Esophagus mucosa (tissue), 1 donor: ENCODE measurements around the gene IKZF2. TPM values are rescaled to one million over a fixed set of nuclear protein-coding genes. Genes with fewer than 3 reads are reported as not detected.

Experiments
- ATAC-seq: fragments of 200-7000 bp; cut with Tn5 transposase; one replicate; pipeline ENCODE4 v1.9.1; 2020
- total RNA-seq: library from RNA; stranded (reverse); gene quantifications from one replicate; pipeline ENCODE4 v1.2.4, GENCODE V29; 2023
- donor health status: DM: yes; HTN: yes; CAD: no.

Gene IKZF2
- total RNA-seq, 1 donor from 2014 or later, result 66.4 TPM

DNA sequence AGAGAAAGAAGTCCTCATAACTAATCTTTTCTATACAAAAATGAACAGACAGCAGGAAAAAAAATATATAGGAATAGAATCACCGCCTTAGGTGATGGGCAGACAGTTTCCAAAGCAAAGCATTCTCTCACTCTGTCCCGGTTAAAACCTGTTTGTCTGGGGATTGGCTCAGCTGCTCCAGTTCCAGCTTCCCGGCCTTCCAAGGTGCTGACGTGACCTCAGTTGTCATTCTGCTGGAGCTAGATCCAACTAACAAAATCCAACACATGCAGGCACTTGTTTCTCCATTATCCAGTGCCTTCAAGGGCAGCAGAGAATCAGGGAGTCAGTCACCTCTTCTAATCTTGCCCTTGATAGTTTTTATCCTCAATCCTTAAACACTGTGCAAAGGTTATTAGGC is 52.8 kb downstream of the IKZF2 start:
- peak; percentile 90 for ATAC-seq

- no peak for ATAC-seq
Observed at GRCh38 chr2:213091765-213092164, 59.6 kb downstream of the IKZF2 start.

- no peak for ATAC-seq
Observed at GRCh38 chr2:213090772-213091171, 60.6 kb downstream of the IKZF2 start.

DNA sequence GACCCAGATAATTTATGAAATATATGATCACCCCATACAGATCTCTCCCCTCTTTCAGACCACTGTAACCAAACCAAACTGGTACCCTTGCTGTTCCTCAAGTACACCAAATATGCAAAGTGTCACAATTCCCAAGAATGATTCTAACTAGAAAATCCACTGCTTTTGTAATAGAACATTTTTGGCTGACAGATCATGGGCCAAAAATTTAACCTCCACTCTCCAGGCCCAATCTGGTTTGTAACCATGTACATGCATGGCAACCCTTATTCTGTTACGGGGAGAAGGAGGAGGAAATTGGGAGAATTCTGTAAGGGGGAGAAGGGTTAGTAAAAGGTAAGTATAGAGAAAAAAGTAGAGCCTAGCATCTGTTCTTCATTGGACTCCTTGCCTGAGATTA is 62.0 kb downstream of the IKZF2 start:
- ATAC-seq, result no peak

DNA sequence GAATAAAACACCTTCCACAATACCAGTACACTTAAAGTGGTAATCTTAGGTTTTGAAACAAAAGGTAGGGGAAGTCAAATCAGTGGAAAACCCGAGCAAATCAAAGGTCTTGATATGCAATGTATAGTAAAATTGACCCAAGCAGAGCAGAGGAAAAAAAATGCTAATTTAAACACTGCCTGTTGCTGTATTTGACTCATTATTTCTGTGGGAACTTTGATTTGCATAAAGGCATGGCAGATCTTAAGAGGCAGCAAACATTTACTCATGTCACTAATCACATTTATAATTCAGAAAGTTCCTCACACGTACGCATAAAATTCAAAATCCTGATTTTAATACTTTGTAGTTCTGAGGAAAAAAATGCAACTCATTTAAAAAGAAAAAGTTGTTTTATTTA is 64.4 kb downstream of the IKZF2 start:
- ATAC-seq, result no peak

GRCh38 chr2:213086571-213086970 is 64.8 kb downstream of the IKZF2 start:
- ATAC-seq, result no peak

GRCh38 chr2:213086050-213086449 is 65.4 kb downstream of the IKZF2 start:
- no peak for ATAC-seq

DNA sequence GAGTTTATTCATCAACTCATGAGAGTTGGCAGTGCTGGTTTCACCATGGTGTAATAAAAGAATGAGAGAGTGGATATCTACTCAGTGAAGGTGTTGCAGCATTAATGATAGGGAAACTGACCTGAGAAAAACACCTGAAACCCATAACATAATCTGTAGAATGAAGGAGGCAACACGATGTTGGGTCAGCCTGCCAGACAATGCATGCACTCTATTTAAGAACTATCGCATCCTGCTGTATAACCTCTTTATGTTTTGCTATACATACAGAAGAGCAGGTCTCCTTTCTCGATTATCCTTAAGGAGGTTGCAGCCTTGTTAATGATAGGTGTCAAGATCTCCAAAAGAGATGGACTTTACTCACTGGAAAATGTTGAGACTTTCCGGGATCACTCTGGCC is 65.9 kb downstream of the IKZF2 start:
- no peak for ATAC-seq

DNA sequence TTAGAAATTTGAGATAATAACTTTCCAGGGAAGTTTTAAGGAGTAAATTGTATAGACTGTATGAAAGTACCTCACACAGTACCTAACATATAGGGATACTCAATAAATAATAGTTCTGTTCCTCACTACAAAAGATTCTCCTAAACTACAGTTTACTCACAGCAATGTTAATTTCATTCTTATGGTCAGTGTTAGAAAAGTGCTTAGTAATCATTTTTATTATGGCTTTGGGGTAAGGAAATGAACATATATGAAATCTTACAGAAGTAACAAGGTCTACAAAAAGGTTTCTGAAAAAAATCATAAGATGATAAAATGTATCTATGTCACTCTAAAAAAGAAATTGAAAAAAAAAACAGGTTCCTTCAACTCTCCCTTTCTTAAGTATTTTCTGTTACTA is 67.2 kb downstream of the IKZF2 start:
- no peak for ATAC-seq

GRCh38 chr2:213080969-213081617 is 70.3 kb downstream of the IKZF2 start:
- no peak for ATAC-seq

- ATAC-seq, result no peak
Observed at GRCh38 chr2:213079756-213080155, 71.7 kb downstream of the IKZF2 start.

DNA sequence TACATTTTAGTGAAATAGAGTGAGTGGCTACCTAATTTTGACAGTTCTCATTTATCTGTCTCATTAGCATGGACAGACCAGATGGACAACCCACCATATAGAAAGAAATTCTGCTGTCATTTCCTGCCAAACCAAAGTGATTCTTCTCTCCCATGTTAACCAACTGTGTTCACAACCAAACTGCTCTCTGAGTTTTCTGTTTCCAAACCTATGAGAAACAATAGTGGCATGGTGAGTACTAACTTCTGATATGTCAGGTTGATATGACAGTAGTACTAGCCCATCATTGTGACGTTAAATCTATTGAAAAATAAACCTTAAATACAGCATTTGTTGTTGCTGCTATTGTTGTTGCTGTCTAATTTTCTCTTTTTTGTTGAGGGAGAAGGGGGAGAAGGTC is 72.7 kb downstream of the IKZF2 start:
- no peak for ATAC-seq

DNA sequence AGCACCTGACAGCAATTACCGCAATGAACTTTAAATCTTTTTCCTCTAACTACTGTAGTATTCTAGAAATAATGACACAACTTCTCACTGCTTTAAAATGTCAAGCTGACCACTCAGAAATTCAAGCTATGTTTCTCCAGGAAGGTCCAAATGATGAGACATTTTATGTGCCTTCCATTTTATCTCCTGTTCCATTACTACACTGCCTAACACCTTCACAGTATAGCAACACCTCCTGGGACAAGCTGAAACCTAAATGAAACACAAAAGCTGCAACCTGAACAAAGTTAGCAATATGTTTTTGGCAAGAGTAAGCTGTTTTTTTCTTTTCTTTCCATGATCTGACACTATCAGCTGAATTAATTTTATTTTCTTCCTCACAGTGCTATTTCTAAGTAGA is 81.9 kb downstream of the IKZF2 start:
- ATAC-seq, result peak; percentile 24

GRCh38 chr2:213068676-213069359 is 82.6 kb downstream of the IKZF2 start:
- ATAC-seq, result no peak

DNA sequence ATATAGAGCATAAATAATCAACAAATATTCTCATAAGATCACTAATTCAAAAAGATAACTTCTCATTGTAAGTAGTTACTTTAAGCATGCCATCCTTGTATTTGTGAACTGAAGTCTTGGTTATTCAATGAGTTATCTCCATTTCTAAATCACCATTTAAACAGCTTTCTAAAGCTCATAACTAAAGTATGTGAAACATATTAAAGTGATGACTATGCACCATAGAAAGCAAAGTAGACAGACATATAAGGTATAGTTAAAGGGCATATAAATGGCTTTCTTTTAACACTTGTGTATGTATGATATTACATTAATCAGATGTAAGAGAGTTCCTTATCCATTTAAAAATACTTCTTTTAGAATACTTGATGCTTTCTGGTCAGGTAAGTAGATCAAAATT is 83.5 kb downstream of the IKZF2 start:
- no peak for ATAC-seq

GRCh38 chr2:213066443-213066743 is 85.0 kb downstream of the IKZF2 start:
- ATAC-seq, result no peak

GRCh38 chr2:213065583-213066442 is 85.6 kb downstream of the IKZF2 start:
- peak; percentile 64 for ATAC-seq

GRCh38 chr2:213064099-213064498 is 87.3 kb downstream of the IKZF2 start:
- ATAC-seq, result no peak

GRCh38 chr2:213057977-213058376 is 93.4 kb downstream of the IKZF2 start:
- ATAC-seq, result no peak

GRCh38 chr2:213046431-213046830 is 105.0 kb downstream of the IKZF2 start:
- no peak for ATAC-seq

- no peak for ATAC-seq
Observed at GRCh38 chr2:213043566-213043965, 107.8 kb downstream of the IKZF2 start.

DNA sequence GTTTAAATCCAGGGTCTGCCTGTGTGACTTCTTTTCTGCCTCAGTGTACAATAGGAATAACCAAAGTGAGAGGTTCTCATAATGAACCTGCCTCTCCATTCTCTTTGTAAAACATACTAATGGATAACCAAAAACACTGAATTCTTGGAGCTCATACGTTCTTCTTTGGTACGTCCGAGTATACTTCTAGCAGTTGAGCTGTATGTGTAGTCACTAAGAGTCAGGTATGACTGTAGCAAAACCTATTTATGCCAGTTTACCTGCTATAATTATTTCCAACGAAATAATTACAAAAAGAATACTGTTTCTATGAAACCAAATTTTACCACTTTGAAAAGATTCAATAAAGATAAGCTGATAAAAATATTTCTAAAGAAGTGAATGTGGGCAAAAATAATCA is 109.2 kb downstream of the IKZF2 start:
- no peak for ATAC-seq

GRCh38 chr2:213036836-213037235 is 114.6 kb downstream of the IKZF2 start:
- ATAC-seq, result no peak

DNA sequence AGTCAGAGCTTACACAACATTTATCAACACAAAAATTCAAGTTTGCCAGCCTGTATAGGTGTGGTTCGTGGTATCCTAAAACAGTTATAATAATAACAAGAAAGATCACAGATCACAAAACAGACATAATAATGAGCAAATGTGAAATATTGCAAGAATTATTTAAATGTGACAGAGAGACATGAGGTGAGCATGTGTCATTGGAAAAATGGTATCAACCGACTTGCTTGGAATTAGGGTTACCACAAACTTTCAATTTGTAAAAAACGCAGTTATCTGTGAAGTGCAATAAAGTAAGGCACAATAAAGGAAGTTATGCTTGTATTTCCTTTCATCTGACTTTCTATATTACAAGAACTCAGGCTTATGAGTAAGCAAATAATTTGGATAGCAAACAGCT is 116.8 kb downstream of the IKZF2 start:
- no peak for ATAC-seq
